Activated CD4-positive, alpha-beta T cell treated with anti-CD3 and anti-CD28 coated beads, Interleukin-2, amount 50 U/mL, for 48 hours (primary cell): ENCODE results near the gene SH3BP2.

Experiments used
- DNase-seq, 2 experiments: peaks; one replicate each; pipeline ENCODE4 v3.0.0-alpha.2; 2020

The SH3BP2 gene

GRCh38 chr4:2882341-2882740 is 89.5 kb downstream of the SH3BP2 start:
- DNase-seq = no peak

DNA sequence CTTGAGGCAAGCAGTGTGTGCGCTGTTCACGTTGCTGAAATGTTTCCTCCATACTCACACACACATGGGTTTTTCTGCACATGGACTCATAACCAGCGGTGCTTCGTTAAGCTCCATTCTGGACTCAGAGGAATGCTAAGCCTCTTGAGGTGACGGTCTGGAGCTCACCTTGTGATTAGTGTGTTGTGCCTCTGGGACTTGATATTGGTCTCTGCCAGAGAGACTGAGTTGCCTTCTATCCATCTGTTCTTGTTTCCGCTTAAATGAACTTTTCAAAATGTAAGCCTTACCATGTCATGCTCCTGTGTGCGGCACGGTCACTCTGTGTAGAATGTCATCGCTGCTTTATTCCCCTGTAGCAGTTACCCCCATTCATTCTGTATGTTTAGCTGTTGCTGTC is 93.3 kb downstream of the SH3BP2 start:
- no peak for DNase-seq

DNA sequence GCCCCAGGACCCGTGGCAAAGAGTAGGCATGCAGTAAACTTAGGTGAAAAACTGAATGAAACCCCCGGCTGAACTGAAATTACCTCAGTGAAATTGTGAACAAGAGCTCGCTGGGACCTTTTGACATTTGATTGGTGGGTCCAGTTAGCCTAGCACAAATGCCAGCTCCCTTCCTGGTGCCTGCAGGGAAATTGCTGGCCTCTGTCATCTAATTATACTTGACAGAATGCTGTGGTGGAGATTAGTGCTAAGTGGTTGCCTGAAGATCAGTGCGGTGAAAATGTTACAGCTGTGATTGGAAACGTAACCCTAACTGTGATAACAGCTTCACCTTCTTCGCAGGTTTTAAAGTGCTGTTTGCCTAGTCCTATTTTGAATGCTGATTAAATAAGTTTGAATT is 93.7 kb downstream of the SH3BP2 start:
- DNase-seq = no peak

- no peak for DNase-seq
Observed at GRCh38 chr4:2887343-2887742, 94.5 kb downstream of the SH3BP2 start.

DNA sequence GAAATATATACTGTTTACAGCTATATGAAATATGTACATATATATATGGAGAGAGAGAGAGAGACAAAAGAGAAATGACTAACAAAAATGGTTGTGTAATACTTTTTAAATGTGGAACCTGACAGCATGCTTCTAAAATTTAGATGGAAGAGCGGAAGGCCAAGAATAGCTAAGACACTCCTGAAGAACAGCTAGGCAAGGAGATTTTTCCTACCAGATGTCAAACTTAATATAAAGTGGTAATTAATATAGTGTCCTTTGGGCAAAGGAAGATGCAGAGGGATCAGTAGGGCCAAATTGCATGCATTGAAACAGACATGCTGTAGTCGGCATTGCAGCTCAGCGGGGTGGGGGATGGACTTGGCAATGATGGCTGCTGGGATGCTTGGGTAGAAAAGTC is 96.0 kb downstream of the SH3BP2 start:
- no peak for DNase-seq
